ENCODE results near the gene CRAMP1.

Gene CRAMP1

DNA sequence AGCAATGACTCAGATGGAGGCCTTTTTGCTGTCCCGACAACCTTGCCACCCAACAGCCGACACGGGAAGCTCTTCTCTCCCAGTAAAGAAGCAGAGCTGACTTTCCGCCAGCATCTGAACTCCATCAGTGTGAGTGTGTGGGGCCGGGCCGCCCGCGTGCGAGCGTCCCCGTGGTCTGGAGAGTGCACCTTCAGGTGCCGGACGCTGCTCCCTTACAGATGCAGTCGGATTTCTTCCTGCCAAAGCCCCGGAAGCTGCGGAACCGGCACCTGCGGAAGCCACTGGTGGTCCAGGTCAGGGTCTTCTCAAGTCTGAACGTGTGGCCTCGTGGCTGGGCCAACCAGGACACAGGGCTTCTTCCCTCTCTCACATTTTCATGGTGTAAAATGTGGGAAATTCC is 50.4 kb downstream of the CRAMP1 start:
- no peak for DNase-seq

- DNase-seq: no peak
These were observed 53.7 kb downstream of the CRAMP1 start for GRCh38 chr16:1665829-1666228.

- no peak for DNase-seq
These were observed 54.2 kb downstream of the CRAMP1 start for GRCh38 chr16:1666316-1666715.

DNA sequence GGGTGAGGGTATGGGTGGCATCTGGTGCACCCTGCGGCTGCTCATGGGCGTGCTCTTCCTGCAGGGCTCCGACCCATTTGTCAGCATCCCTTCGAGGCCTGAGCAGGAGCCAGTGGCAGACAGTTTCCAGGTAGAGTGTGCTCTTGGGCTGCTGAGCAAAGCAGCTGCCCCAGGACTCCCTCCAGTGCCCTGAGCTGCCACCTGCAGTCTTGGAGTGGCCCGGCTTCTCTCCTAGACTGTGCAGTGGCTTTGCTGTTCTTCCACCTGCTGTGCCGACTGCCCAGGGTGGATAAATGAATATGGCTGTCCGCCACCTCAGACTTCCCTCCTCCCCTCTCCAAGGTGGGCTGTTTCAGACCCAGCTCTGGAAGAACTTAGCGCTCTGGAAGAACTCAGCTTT is 55.1 kb downstream of the CRAMP1 start:
- DNase-seq: no peak

GRCh38 chr16:1667916-1668315 is 55.8 kb downstream of the CRAMP1 start:
- no peak for DNase-seq

GRCh38 chr16:1668612-1669319 is 56.6 kb downstream of the CRAMP1 start:
- DNase-seq: no peak

- DNase-seq: no peak
These were observed 57.5 kb downstream of the CRAMP1 start for GRCh38 chr16:1669698-1670097.

GRCh38 chr16:1670371-1670770 is 58.2 kb downstream of the CRAMP1 start:
- DNase-seq: no peak

- no peak for DNase-seq
These were observed 58.7 kb downstream of the CRAMP1 start for GRCh38 chr16:1670866-1671265.

DNA sequence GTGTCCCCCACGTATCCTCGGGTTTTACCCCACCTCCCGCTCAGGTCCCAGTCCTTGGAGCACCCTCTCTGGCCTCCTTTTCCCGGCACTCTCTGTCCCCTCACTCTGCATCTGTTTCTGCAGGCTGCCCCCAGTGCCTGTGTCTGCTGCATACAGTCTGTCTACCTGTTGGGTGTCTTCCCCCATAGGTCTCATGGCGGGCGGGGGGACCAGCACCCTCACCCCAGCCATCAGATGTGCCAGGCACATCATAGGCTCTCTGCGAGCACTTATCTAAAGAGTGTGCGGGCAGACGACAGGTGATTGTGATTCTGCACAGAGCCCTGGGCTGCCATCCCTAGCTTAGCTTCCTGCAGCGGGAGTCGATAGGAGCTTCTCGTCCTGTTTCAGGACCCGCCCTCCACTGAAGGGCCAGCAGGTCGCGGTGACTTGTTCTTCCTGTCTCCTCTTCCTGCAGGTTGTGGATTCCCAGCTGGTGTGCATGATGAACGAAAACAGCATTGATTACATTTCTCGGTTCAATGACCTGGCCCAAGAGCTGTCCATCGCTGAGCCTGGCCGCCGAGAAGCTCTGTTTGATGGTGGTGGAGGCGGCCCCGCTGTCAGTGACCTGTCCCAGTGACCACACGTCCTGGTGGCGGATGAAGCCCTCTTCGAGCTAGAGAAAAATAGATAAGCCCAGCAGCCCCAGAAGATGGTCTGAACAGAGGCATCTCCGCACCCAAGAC is 61.4 kb downstream of the CRAMP1 start:
- DNase-seq: no peak

DNA sequence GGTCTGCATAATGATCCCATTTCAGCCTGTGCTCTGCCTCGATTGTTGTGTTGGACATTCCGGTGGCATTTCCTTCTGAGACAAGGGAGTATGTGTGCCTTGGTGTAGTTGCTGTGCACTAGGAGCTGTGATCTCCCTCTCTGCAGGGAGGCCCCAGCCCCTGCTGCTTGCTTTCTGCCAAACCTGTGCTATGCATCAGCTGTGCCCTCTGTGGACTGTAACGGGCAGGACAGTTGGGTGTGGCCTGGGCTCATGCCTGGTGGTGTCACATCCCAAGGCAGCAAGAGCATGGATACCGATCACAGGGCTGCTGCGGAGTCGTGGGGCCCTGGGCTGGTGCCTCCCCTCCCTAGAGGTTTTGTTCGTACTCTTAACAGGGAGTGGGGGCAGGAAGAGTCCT is 62.1 kb downstream of the CRAMP1 start:
- no peak for DNase-seq

- no peak for DNase-seq
These were observed 62.8 kb downstream of the CRAMP1 start for GRCh38 chr16:1674751-1675664.

- DNase-seq: no peak
These were observed 64.5 kb downstream of the CRAMP1 start for GRCh38 chr16:1676661-1677060.

- DNase-seq: no peak
These were observed 65.2 kb downstream of the CRAMP1 start for GRCh38 chr16:1677339-1677738.

- peak; percentile 96 to 97 for DNase-seq
These were observed 65.9 kb downstream of the CRAMP1 start, which contains the start of gene JPT2 for GRCh38 chr16:1677942-1678499. Gene JPT2 (plus strand): TSS chr16:1678279. CDS start chr16:1678313, 34 bp downstream.

- peak; percentile 45 to 50 for DNase-seq
These were observed 66.4 kb downstream of the CRAMP1 start for GRCh38 chr16:1678500-1679098.

GRCh38 chr16:1680361-1680760 is 68.2 kb downstream of the CRAMP1 start:
- DNase-seq: no peak

DNA sequence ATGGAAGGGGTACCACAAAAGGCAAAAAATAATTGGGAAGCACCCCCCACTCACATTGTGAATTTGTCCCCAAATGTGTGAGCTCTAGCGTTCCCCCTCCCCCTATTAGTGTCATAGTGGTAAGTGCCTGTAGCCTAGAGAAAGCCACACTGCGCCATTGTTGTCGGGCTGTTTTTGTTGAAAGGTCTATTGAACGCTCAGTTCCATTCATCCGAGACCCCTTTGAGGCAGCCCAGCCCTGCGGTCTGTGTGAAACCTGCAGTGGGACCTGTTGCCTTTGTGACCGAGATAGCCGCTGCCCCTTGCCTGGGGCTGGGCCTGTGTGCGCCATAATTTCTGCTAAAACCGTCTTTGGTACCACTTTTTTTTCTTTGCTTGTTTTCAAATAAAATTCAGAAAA is 68.9 kb downstream of the CRAMP1 start:
- DNase-seq: no peak

GRCh38 chr16:1687427-1688316 is 75.5 kb downstream of the CRAMP1 start:
- no peak for DNase-seq

DNA sequence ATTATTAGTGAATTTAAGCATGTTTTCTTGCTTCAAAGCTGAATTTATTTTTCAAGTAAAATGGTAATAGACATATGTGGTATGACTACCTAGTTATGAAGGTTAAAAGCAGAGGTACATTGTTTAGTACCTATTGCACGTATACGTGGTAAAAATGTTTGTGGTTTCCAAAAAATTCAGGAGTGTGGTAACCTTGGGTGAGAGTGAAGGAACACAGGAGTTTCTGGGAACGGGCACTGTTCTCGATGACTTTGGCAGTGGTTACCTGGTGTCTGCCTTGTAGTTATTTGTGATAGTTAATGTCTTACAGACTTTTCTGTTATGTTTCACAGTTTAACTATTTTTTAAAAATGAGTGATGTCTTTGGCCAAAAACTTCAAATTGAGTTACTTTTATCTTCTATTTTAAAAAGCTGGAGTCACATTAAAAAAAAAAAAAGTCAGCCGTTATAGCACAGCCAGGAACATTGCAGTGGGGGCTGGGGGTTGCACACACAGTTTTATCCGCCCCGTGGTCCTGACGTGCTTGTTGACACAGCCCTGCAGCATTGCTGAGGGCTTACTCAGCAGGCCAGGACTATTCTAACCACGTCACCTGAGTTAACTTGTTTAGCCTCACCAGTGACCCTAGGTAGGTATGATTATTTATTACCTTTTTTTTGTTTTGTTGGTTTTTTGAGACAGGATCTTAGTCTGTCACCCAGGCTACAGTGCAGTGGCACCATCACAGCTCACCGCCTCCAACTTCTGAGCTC is 76.8 kb downstream of the CRAMP1 start:
- no peak for DNase-seq

GRCh38 chr16:1689853-1690252 is 77.7 kb downstream of the CRAMP1 start:
- no peak for DNase-seq
